Muscle layer of duodenum (tissue), 2 donors: ENCODE data around the gene ARMC10.
"Not testable (repeated sequence)": the region's sequence is repeated elsewhere in the genome, so short reads cannot be mapped to it uniquely, and the experiment has no call there.

Experiments
- H3K27ac ChIP-seq: one replicate; pipeline ENCODE4 v1.7.0; 2013; ENCODE audit warnings: mild to moderate bottlenecking, low read length
- H3K27me3 ChIP-seq: one replicate; pipeline ENCODE4 v1.7.0; 2013; ENCODE audit warnings: low read depth, mild to moderate bottlenecking, control low read depth, low read length
- H3K36me3 ChIP-seq, 2 donors: one replicate each; pipeline ENCODE4 v1.7.0; 2013; ENCODE audit warnings: low read length in 2 of 2, control low read depth in 1 of 2, mild to moderate bottlenecking in 1 of 2; ENCODE audit not compliant: insufficient read depth in 2 of 2, control insufficient read depth in 1 of 2
- H3K4me1 ChIP-seq, 2 donors: one replicate each; pipeline ENCODE4 v1.7.0; 2013; ENCODE audit warnings: low read length in 2 of 2, mild to moderate bottlenecking in 2 of 2, control low read depth in 1 of 2, moderate library complexity in 1 of 2; ENCODE audit not compliant: insufficient read depth in 2 of 2, control insufficient read depth in 1 of 2
- H3K4me3 ChIP-seq, 2 donors: one replicate each; pipeline ENCODE4 v1.7.0; 2013; ENCODE audit warnings: low read length in 2 of 2, low read depth in 1 of 2, mild to moderate bottlenecking in 1 of 2
- H3K9me3 ChIP-seq, 2 donors: one replicate each; pipeline ENCODE4 v1.7.0; 2013; ENCODE audit warnings: low read length in 2 of 2, control low read depth in 1 of 2, mild to moderate bottlenecking in 1 of 2; ENCODE audit not compliant: control insufficient read depth in 1 of 2
- donor health status: healthy.

Gene ARMC10

DNA sequence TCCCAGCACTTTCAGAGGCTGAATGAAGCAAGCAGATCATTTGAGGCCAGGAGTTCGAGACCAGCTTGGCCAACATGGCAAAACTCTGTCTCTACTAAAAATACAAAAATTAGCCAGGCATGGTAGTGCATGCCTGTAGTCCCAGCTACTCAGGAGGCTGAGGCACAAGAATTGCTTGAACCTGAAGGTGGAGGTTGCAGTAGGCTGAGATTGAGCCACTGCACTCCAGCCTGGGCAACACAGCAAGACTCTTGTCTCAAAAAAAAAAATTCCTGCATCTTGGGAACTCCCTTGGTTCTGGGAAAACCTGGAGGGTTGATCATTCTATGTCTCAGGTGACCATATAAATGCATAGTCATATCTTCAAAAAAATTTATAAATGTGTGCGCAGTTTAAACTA lies 69.8 kb downstream of the ARMC10 start:
- not testable (repeated sequence) for H3K9me3 ChIP-seq, H3K27me3 ChIP-seq, H3K4me3 ChIP-seq, H3K36me3 ChIP-seq, H3K27ac ChIP-seq
- H3K4me1 ChIP-seq: peaks cover 5 to 12% of the 10 kb centered on the region in 2 donors

DNA sequence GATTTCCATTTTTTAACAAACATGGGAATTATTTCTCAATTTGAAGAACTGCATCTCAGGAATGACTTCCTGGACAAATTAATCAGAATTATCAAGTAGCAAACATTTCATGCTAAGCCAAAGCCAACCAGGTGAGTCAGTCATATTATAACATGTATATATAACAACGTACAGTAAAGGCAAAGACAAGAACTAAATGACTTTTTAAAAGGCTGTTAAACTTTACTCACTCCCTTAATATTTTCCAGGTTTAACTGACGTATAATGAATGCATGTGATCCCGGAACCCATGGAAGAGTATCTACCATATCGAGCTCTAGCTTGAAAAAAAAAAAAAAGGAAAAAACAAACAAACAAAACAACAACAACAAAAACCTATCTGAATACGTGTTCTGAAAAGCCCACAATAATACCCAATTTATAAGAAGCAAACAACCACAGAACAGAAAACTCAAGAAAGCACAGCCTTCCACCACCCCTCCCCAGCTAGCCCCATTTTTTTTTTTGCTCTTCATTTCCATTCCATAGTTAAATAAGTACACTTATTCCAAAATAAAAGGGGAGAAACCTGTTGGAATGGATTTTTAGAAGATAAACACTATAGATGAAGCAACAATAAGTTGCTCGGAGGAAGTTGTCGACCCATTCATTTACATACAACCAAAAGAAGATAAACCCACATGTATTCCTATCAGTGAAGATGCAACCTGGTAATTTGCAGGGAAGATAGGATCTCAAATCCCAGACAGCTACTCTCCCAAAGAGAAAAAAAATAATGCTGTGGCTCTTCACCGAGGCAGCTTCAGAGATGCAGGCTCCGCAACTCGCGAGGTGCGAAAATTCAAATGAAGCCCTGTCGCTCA lies 73.4 kb downstream of the ARMC10 start:
- H3K36me3 ChIP-seq: no peaks in the 10 kb centered on the region
- peak overlapping the region; percentile 84 to 87 for H3K4me3 ChIP-seq
- no peaks in the 10 kb centered on the region for H3K9me3 ChIP-seq
- peaks cover 5 to 12% of the 10 kb centered on the region in 2 donors for H3K4me1 ChIP-seq
- peak overlapping the region; percentile 62 for H3K27ac ChIP-seq
- no peaks in the 10 kb centered on the region for H3K27me3 ChIP-seq
